Pancreas (tissue), 10 donors: Measurements from ENCODE around the gene SMIM23. TPM values are rescaled to one million over a fixed set of nuclear protein-coding genes. Genes with fewer than 3 reads are reported as not detected.

Source experiments
- ATAC-seq, 4 donors: fragments of 200-7000 bp; cut with Tn5 transposase; one replicate each; pipeline versions ENCODE4 v1.8.0 to v1.9.1; 2020; ENCODE audit warnings: mild to moderate bottlenecking in 4 of 4, moderate library complexity in 4 of 4
- DNase-seq, 6 donors: peaks; one replicate each; pipeline ENCODE4 v3.0.0-alpha.2; 2020
- FAIRE-seq: peaks from 2 replicates; lab custom pipeline; 2012; peaks lifted over from hg19 to GRCh38; lab: Jason Lieb, UNC
- H3K27ac ChIP-seq, 4 donors: fragments of 200-600 bp; sonication (generic); 1 replicate in 3 of 4; 2 replicates in 1 of 4; pipeline versions ENCODE4 v1.5.0 to v1.8.0; 2020
- H3K27me3 ChIP-seq, 4 donors: fragments of 200-600 bp; one replicate each; pipeline ENCODE4 v1.8.0; 2021
- H3K36me3 ChIP-seq, 3 donors: fragments of 200-600 bp; sonication (generic) in 1 of 3; one replicate each; pipeline versions ENCODE4 v1.5.0 to v1.8.0; 2020 to 2021
- H3K4me1 ChIP-seq, 3 donors: fragments of 200-600 bp; one replicate each; pipeline ENCODE4 v1.8.0; 2021
- H3K4me3 ChIP-seq, 4 donors: fragments of 200-600 bp; sonication (generic) in 2 of 4; one replicate each; pipeline versions ENCODE4 v1.5.0 to v1.8.0; 2020 to 2021
- H3K9me3 ChIP-seq, 4 donors: fragments of 200-600 bp; one replicate each; pipeline ENCODE4 v1.8.0; 2021
- CTCF ChIP-seq, 4 donors: fragments of 200-600 bp; sonication (generic) in 3 of 4; IDR thresholded peaks; one replicate each; pipeline versions ENCODE4 v1.5.0 to v1.8.0; 2021; ENCODE audit warnings: antibody characterized with exemption in 4 of 4
- WGBS, 2 donors: extraction: QIAGEN DNeasy Blood & Tissue Kit; methylation state at CpG; one replicate each; pipeline ENCODE4 v1.1.7; 2013; 5-methylcytosine and 5-hydroxymethylcytosine counted together
- intact Hi-C, 3 donors: fragments of 100-400 bp; cut with DNase I; formaldehyde crosslinking; loops; one replicate each; pipeline versions ENCODE4 v1.11.1 to v1.14.2; 2022
- polyA plus RNA-seq, 2 donors: library from polyadenylated mRNA; stranded (reverse); fragments of 200-250 nt; gene quantifications; one replicate each; pipeline ENCODE4 v1.2.3, GENCODE V29; 2013
- total RNA-seq, 6 donors: library from RNA; stranded (reverse); fragmentation: NEBNext Ultra II Directional in 4 of 6; extraction: Animal tissue kit (Norgen Biotek cat#: 25700) in 4 of 6; gene quantifications; one replicate each; pipeline versions ENCODE4 v1.2.1 to v1.2.4, GENCODE V29; 2021 to 2023
- donor health status: healthy with polysubstance abuse.
- donor health status: DM: no; HTN: no; CAD: no; lungs with moderate emphysema.
- donor health status: DM: no; HTN: no; CAD: no.
- donor health status: control.
- donor health status: control.
- donor health status: Bipolar disorder and iron deficiency.
- donor health status: DM: yes; HTN: yes; CAD: no.
- donor health status: DM: no; HTN: no; CAD: no.
- donor health status: DM: no; HTN: no; CAD: no.
- donor health status: DM: yes; HTN: yes; CAD: no.

Gene SMIM23
- total and polyA plus RNA-seq, 8 donors, result not detected

GRCh38 chr5:171743436-171744076 lies 42.1 kb upstream of the SMIM23 start:
- Histone ChIP-seq H3K27me3 (no peaks in the 10 kb centered on the region), H3K4me3 (no peak overlapping the region), H3K9me3 (no peaks in the 10 kb centered on the region), H3K4me1 (no peaks in the 10 kb centered on the region), H3K27ac (no peak overlapping the region), H3K36me3 (no peaks in the 10 kb centered on the region)
- no peak for FAIRE-seq
- no peak for DNase-seq
- intact Hi-C loops, result no loop called here
- no peak for ATAC-seq
- WGBS, 2 donors, result 65 to 70% methylated on average over 6 of the region's 6 CpGs
- no peak for TF ChIP-seq CTCF (IDR thresholded peaks at IDR 0.05)

- intact Hi-C loops, result no loop called here
- no peak overlapping the region for H3K27ac ChIP-seq
- no peak for FAIRE-seq
Observed at GRCh38 chr5:171744264-171744663, 41.4 kb upstream of the SMIM23 start.

GRCh38 chr5:171744882-171745281 lies 40.7 kb upstream of the SMIM23 start:
- H3K4me3 ChIP-seq, result no peak overlapping the region
- ATAC-seq (no peak), DNase-seq (no peak), FAIRE-seq (no peak)
- intact Hi-C loops, result no loop called here
- no peaks in the 10 kb centered on the region for H3K27me3 ChIP-seq
- no peaks in the 10 kb centered on the region for H3K4me1 ChIP-seq
- H3K36me3 ChIP-seq, result no peaks in the 10 kb centered on the region
- WGBS, 2 donors, result 95 to 96% methylated on average over 2 of the region's 2 CpGs
- H3K9me3 ChIP-seq, result no peaks in the 10 kb centered on the region
- no peak for TF ChIP-seq CTCF (IDR thresholded peaks at IDR 0.05)
- H3K27ac ChIP-seq, result no peak overlapping the region

More at GRCh38 chr5:171744264-171744663, 41.4 kb upstream of the SMIM23 start:
- TF ChIP-seq CTCF (IDR thresholded peaks at IDR 0.05), result no peak
- Histone ChIP-seq H3K9me3 (no peaks in the 10 kb centered on the region), H3K27me3 (no peaks in the 10 kb centered on the region), H3K36me3 (no peaks in the 10 kb centered on the region), H3K4me1 (no peaks in the 10 kb centered on the region), H3K4me3 (no peak overlapping the region)
- ATAC-seq (no peak), DNase-seq (no peak)
- 86 to 88% methylated on average over 2 of the region's 2 CpGs for WGBS, 2 donors

- TF ChIP-seq CTCF (IDR thresholded peaks at IDR 0.05), result no peak
- intact Hi-C loops, result no loop called here
- DNase-seq (no peak), ATAC-seq (peak in 1 of 4 donors; percentile 20), FAIRE-seq (no peak)
- H3K36me3 ChIP-seq, result no peaks in the 10 kb centered on the region
- no peak overlapping the region for H3K27ac ChIP-seq
- H3K9me3 ChIP-seq, result no peaks in the 10 kb centered on the region
- H3K4me1 ChIP-seq, result no peaks in the 10 kb centered on the region
- WGBS, 2 donors, result 86 to 91% methylated on average over 5 of the region's 5 CpGs
- H3K27me3 ChIP-seq, result no peaks in the 10 kb centered on the region
- H3K4me3 ChIP-seq, result no peak overlapping the region
Observed at GRCh38 chr5:171745602-171746001, 40.0 kb upstream of the SMIM23 start.

GRCh38 chr5:171747061-171747859 lies 38.4 kb upstream of the SMIM23 start:
- H3K27me3 ChIP-seq, result no peaks in the 10 kb centered on the region
- no peaks in the 10 kb centered on the region for H3K9me3 ChIP-seq
- TF ChIP-seq CTCF (IDR thresholded peaks at IDR 0.05), result no peak
- 49% methylated on average over 7 of the region's 7 CpGs for WGBS, 2 donors
- H3K4me3 ChIP-seq, result no peak overlapping the region
- FAIRE-seq, result no peak
- no peaks in the 10 kb centered on the region for H3K36me3 ChIP-seq
- intact Hi-C loops, result no loop called here
- DNase-seq, result no peak
- no peak overlapping the region for H3K27ac ChIP-seq
- ATAC-seq, result no peak
- no peaks in the 10 kb centered on the region for H3K4me1 ChIP-seq
